Transverse colon (tissue), 4 donors: Measurements from ENCODE around the gene GSTO1. TPM values are rescaled to one million over a fixed set of nuclear protein-coding genes. Genes with fewer than 3 reads are reported as not detected.

Experiments
- DNase-seq: peaks from one replicate; pipeline ENCODE4 v3.0.0-alpha.2; 2019
- H3K27ac ChIP-seq, 4 donors: fragments of 200-600 bp; sonication (generic); 2 replicates each; pipeline ENCODE4 v1.5.1; 2016 to 2018; ENCODE audit warnings: inconsistent platforms in 4 of 4
- H3K27me3 ChIP-seq: fragments of 200-600 bp; sonication (generic); 2 replicates; pipeline ENCODE4 v1.5.1; 2017; ENCODE audit warnings: inconsistent platforms
- H3K36me3 ChIP-seq, 4 donors: fragments of 200-600 bp; sonication (generic); 2 replicates each; pipeline ENCODE4 v1.5.1; 2017 to 2019; ENCODE audit warnings: inconsistent platforms in 4 of 4
- H3K4me1 ChIP-seq, 4 donors: fragments of 200-600 bp; sonication (generic); 2 replicates each; pipeline ENCODE4 v1.5.1; 2017 to 2020; ENCODE audit warnings: inconsistent platforms in 4 of 4
- H3K4me3 ChIP-seq, 4 donors: fragments of 200-600 bp; sonication (generic); 1 replicate in 1 of 4; 2 replicates in 3 of 4; pipeline versions ENCODE4 v1.5.1 to v1.6.1; 2017 to 2019; ENCODE audit warnings: inconsistent platforms in 4 of 4
- H3K9me3 ChIP-seq, 2 donors: fragments of 200-600 bp; sonication (generic); 2 replicates each; pipeline ENCODE4 v1.5.1; 2017 to 2019; ENCODE audit warnings: inconsistent platforms in 2 of 2
- CTCF ChIP-seq, 5 experiments: fragments of 200-600 bp in 3 of 5; fragments of 450-650 bp in 2 of 5; sonication (generic) in 3 of 5; IDR thresholded peaks; 1 replicate in 2 of 5; 2 replicates in 3 of 5; pipeline ENCODE4 v1.5.1; 2016 to 2017; ENCODE audit warnings: antibody characterized with exemption in 5 of 5, inconsistent platforms in 3 of 5, mild to moderate bottlenecking in 2 of 5, moderate library complexity in 1 of 5
- EP300 ChIP-seq: sonication (generic); formaldehyde crosslinking; IDR thresholded peaks from one replicate; pipeline ENCODE4 v1.6.1; 2017; ENCODE audit warnings: antibody characterized with exemption, low read depth
- POLR2A ChIP-seq: fragments of 450-650 bp; IDR thresholded peaks from one replicate; pipeline ENCODE4 v1.6.1; 2016; ENCODE audit warnings: antibody characterized with exemption, mild to moderate bottlenecking, moderate library complexity
- POLR2AphosphoS5 ChIP-seq, 3 donors: sonication (generic); formaldehyde crosslinking; IDR thresholded peaks; one replicate each; pipeline ENCODE4 v1.6.1; 2016; ENCODE audit warnings: antibody characterized with exemption in 3 of 3
- WGBS, 2 donors: methylation state at CpG; one replicate each; pipeline ENCODE4 v1.1.5; 2018; ENCODE audit warnings: low coverage in 1 of 2; 5-methylcytosine and 5-hydroxymethylcytosine counted together
- in situ Hi-C, 4 donors: fragments of 200-750 bp; cut with MboI; loops; one replicate each; pipeline versions ENCODE4 v1.15.0 to v1.15.1; 2017; ENCODE audit warnings: low sequenced_read_pairs in 3 of 4, low pct_ligation_motif_present in 1 of 4, low pct_unique_long_range_greater_than_20kb in 1 of 4
- intact Hi-C: fragments of 100-400 bp; cut with DNase I; formaldehyde crosslinking; loops from one replicate; pipeline ENCODE4 v1.15.1; 2023; ENCODE audit warnings: low total_unique reads
- total RNA-seq, 4 donors: library from RNA; depleted of rRNA; stranded (reverse); fragments of >200 nt; gene quantifications; one replicate each; pipeline ENCODE4 v1.1.0, GENCODE V29; 2016

Gene GSTO1
- total RNA-seq, 4 donors from 2014 or later = 21.3 to 66.2 (median 45.9) TPM

- Histone ChIP-seq H3K27ac (peak within 1 kb of the TSS in 3 of 4 donors; percentile 67 to 80 (median 72)), H3K9me3 (no peaks in the 10 kb centered on the region), H3K36me3 (no peaks in the 10 kb centered on the region), H3K27me3 (peaks cover 3% of the 10 kb centered on the region), H3K4me3 (peak within 1 kb of the TSS; percentile 47 to 88 (median 84)), H3K4me1 (peaks cover 3 to 14% (median 8%) of the 10 kb centered on the region in 4 donors)
- TF ChIP-seq CTCF (IDR thresholded peaks at IDR 0.05) (peak in 1 of 5 experiments; percentile 24), EP300 (no peak), POLR2AphosphoS5 (IDR thresholded peaks at IDR 0.05) (peak in 2 of 3 donors; percentile 54 to 75), POLR2A (peak; percentile 66)
- DNase-seq = peak; percentile 99
- in situ Hi-C loops = no loop called here
- 0 to 4% methylated on average over 11 to 45 of the region's 60 CpGs for WGBS, 2 donors
- intact Hi-C loops = no loop called here
Measured at GRCh38 chr10:104231784-104232612, 22.7 kb upstream of the GSTO1 start, which contains the start of gene CFAP43. TSS of gene CFAP43 (minus strand) at chr10:104232364. CDS start at chr10:104232246, 118 bp downstream.

DNA sequence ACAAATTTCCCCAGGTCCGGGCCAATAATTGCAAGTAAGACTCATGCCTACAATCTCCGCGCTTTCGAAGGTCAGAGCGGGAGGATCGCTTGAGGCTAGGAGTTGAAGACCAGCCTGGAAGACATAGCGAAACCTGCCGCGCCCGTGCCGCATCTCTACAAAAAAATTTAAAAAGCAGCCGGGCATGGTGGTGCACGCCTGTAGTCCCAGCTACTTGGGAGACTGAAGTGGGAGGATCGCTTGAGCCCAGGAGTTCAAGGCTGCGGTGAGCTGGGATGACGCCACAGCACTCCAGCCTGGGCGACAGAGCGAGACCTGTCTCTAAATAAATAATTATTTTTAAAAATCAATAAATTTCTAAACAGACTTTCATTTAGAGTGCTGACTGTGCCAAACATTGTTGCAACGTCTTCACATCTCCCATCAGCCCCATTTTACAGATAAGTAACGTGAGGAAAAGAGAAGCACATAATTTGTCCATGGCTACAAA lies 22.0 kb upstream of the GSTO1 start:
- in situ Hi-C loops = no loop called here
- TF ChIP-seq POLR2AphosphoS5 (IDR thresholded peaks at IDR 0.05) (no peak), CTCF (IDR thresholded peaks at IDR 0.05) (no peak), EP300 (no peak), POLR2A (no peak)
- Histone ChIP-seq H3K36me3 (no peaks in the 10 kb centered on the region), H3K9me3 (no peaks in the 10 kb centered on the region), H3K27ac (peak overlapping the region in 2 of 4 donors; percentile 30 to 67), H3K4me3 (peak overlapping the region; percentile 37 to 88 (median 84)), H3K27me3 (peaks cover 3% of the 10 kb centered on the region), H3K4me1 (peaks cover 3 to 14% (median 8%) of the 10 kb centered on the region in 4 donors)
- no peak for DNase-seq
- intact Hi-C loops = no loop called here
- 14 to 16% methylated on average over 4 to 20 of the region's 20 CpGs for WGBS, 2 donors

DNA sequence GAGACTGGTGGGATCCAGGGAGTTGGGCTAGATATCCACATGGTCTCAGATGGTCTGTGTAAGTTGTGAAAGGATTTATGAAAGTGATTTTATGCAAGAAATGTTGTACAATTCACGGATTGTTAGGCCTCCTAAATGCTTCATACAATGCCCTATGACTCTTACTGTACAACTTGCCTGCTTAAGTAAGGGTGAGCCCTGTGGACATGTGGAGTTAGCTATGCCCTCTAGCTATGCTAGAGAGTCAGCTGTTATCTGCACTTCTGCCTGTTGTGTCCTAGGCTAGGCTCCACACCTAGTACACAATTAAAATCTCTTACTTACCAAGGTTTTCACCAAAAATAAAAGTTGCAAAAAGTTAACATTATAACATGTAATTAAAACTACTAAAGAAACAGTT lies 20.9 kb upstream of the GSTO1 start:
- in situ Hi-C loops = no loop called here
- Histone ChIP-seq H3K9me3 (no peaks in the 10 kb centered on the region), H3K4me1 (peaks cover 3 to 14% (median 8%) of the 10 kb centered on the region in 4 donors), H3K27me3 (peaks cover 3% of the 10 kb centered on the region), H3K36me3 (no peaks in the 10 kb centered on the region), H3K4me3 (no peak overlapping the region), H3K27ac (no peak overlapping the region)
- no peak for DNase-seq
- WGBS, 2 donors = 100% methylated on average over 1 of the region's 1 CpG; no CpG with 5 or more reads in 1 of the 2 donors
- no peak for TF ChIP-seq CTCF (IDR thresholded peaks at IDR 0.05)
- no peak for TF ChIP-seq POLR2A
- no peak for TF ChIP-seq POLR2AphosphoS5 (IDR thresholded peaks at IDR 0.05)
- no peak for TF ChIP-seq EP300
- intact Hi-C loops = no loop called here

DNA sequence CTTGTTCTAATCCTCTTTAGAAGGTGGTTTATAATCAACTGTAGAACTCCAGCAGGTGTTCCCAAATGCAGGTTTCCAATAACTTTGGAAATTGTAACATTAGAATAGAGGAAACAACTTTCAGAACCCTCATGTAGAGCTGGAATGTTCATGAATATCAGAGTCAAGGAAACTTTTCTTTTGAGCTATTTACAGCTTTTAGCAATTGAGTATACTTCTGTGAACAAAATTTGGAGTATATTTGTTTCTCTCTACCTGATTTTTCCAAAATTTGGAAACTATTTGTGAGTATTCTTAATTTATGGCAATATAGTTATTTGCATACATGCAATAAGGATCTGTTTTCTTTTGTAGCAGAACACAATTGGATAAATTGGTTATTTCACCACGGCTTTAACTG lies 19.8 kb upstream of the GSTO1 start:
- Histone ChIP-seq H3K36me3 (no peaks in the 10 kb centered on the region), H3K27ac (no peak overlapping the region), H3K27me3 (peaks cover 3% of the 10 kb centered on the region), H3K4me1 (peaks cover 3 to 14% (median 8%) of the 10 kb centered on the region in 4 donors), H3K9me3 (no peaks in the 10 kb centered on the region), H3K4me3 (no peak overlapping the region)
- in situ Hi-C loops = no loop called here
- WGBS, 2 donors = 72 to 73% methylated on average over 1 of the region's 1 CpG
- intact Hi-C loops = no loop called here
- no peak for DNase-seq
- TF ChIP-seq EP300 = no peak
- TF ChIP-seq POLR2AphosphoS5 (IDR thresholded peaks at IDR 0.05) = no peak
- TF ChIP-seq POLR2A = no peak
- TF ChIP-seq CTCF (IDR thresholded peaks at IDR 0.05) = no peak
